SK-N-SH (cell line): ENCODE results near the gene LRSAM1.

Experiments used
- CTCF ChIP-seq: fragments of 200-600 bp; sonication (generic); IDR thresholded peaks from 2 replicates; pipeline ENCODE4 v1.6.1; 2017; ENCODE audit warnings: antibody characterized with exemption, mild to moderate bottlenecking, moderate library complexity
- RFX5 ChIP-seq: IDR thresholded peaks from 2 replicates; pipeline ENCODE4 v1.6.1; 2012; ENCODE audit warnings: mild to moderate bottlenecking, improper control_type of control experiment, low read length

- TF ChIP-seq CTCF = no peak
- no peak for TF ChIP-seq RFX5
Measured at GRCh38 chr9:127546125-127546832, 95.0 kb downstream of the LRSAM1 start.
